Measurements from ENCODE around the gene NPM1.

Gene NPM1

DNA sequence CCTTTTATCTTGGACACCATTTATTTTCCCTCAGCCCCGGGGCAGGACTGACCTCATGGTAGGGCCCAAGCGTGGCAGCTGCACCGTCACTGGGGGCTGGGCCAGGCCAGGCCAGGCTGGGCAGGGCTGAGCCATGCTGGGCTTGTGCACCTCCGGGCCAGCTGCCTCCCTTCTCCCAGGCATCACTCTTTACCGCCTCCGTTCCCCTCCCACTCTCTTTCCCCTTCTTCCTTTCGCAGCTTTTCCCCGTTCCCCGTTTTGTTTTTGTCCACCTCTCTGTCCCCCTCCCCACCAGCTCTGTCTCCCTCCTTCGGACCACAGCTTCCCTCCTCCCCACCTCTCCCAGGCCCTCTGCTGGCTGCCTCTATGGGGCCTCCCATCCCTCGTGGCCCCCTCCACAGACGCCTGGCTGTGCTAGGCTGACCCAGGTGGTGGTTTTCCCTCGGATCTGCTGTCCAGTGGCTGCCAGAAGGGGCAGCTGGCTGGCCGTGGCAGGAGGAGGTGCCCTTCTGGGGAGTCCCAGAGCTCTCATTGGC is 49.7 kb downstream of the NPM1 start:
- H2BK5ac ChIP-seq (ENCODE audit: low read depth, low read length, poor library complexity), result no peak overlapping the region
- H3K14ac ChIP-seq (ENCODE audit: low read length), result no peak overlapping the region
- H3K4me2 ChIP-seq (ENCODE audit: low read length), result no peak overlapping the region
- H3K18ac ChIP-seq (ENCODE audit: low read length), result no peak overlapping the region
- H3K9ac ChIP-seq (ENCODE audit: low read length), result no peak overlapping the region
- no peak overlapping the region for H4K8ac ChIP-seq (ENCODE audit: low read depth, low read length)
- no peak overlapping the region for H4K12ac ChIP-seq (ENCODE audit: low read depth, low read length)
- no peak overlapping the region for H2AFZ ChIP-seq (ENCODE audit: insufficient read depth, low read length, poor library complexity)
- H2AK5ac ChIP-seq (ENCODE audit: low read length), result no peak overlapping the region
- no peak overlapping the region for H4K91ac ChIP-seq (ENCODE audit: low read depth, low read length)
- peak; percentile 59 to 79 for DNase-seq
- H3K23ac ChIP-seq (ENCODE audit: low read length), result no peak overlapping the region
- no peak overlapping the region for H2BK120ac ChIP-seq (ENCODE audit: insufficient read depth, low read length, poor library complexity)
- peaks cover 1% of the 10 kb centered on the region for H3K9me3 ChIP-seq (ENCODE audit: insufficient read depth, low read depth, low read length)
- H3K27me3 ChIP-seq (ENCODE audit: insufficient read depth, low read length), result no peaks in the 10 kb centered on the region
- H3K27ac ChIP-seq (ENCODE audit: low read depth, low read length), result no peak overlapping the region
- H3K36me3 ChIP-seq (ENCODE audit: control insufficient read depth in 1 of 2, insufficient read depth in 2 of 2, low read length in 2 of 2), result peaks cover 0 to 2% of the 10 kb centered on the region in 2 experiments
- H2BK12ac ChIP-seq (ENCODE audit: low read length), result no peak overlapping the region
- no peaks in the 10 kb centered on the region for H3K79me2 ChIP-seq (ENCODE audit: control insufficient read depth, insufficient read depth, low read length, poor library complexity)
- no CpG with 5 or more reads among the region's 14 CpGs for WGBS (ENCODE audit: extremely low coverage, insufficient coverage, insufficient read length)
- H3K4me1 ChIP-seq (ENCODE audit: control insufficient read depth in 1 of 2, insufficient read depth in 2 of 2, low read length in 2 of 2), result peaks cover 6 to 10% of the 10 kb centered on the region in 2 experiments
- no peaks in the 10 kb centered on the region for H3K79me1 ChIP-seq (ENCODE audit: low read length)
- no peak overlapping the region for H3K4me3 ChIP-seq (ENCODE audit: low read depth, low read length)
- no peak overlapping the region for H3K4ac ChIP-seq (ENCODE audit: low read depth, low read length)

DNA sequence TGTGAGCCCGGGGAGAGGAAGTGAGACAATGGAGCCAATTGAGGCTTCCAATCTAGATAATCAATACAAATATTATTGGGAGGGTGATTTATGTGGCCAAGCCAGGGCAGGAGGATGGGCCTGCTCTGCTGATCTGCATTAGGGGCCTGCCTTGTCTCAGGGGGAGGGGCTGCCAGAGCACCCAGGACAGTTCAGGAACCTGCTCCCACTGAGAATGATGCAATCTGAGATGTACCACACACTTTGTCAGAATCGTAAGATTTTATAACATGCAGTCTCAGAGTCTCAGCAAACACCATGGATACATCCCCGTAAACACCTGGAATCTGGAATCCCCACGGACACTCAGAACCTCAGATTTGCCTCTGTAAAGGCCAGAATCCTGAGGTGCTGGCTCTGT is 51.1 kb downstream of the NPM1 start:
- Histone ChIP-seq H3K79me1 (ENCODE audit: low read length) (no peaks in the 10 kb centered on the region), H3K9me3 (ENCODE audit: insufficient read depth, low read depth, low read length) (peaks cover 1% of the 10 kb centered on the region), H3K27ac (ENCODE audit: low read depth, low read length) (no peak overlapping the region), H3K4me3 (ENCODE audit: low read depth, low read length) (no peak overlapping the region), H3K4ac (ENCODE audit: low read depth, low read length) (no peak overlapping the region), H3K36me3 (ENCODE audit: control insufficient read depth in 1 of 2, insufficient read depth in 2 of 2, low read length in 2 of 2) (peaks cover 0 to 2% of the 10 kb centered on the region in 2 experiments), H3K27me3 (ENCODE audit: insufficient read depth, low read length) (no peaks in the 10 kb centered on the region), H4K8ac (ENCODE audit: low read depth, low read length) (no peak overlapping the region), H3K4me2 (ENCODE audit: low read length) (no peak overlapping the region), H2AFZ (ENCODE audit: insufficient read depth, low read length, poor library complexity) (no peak overlapping the region), H3K79me2 (ENCODE audit: control insufficient read depth, insufficient read depth, low read length, poor library complexity) (no peaks in the 10 kb centered on the region), H2AK5ac (ENCODE audit: low read length) (no peak overlapping the region), H4K12ac (ENCODE audit: low read depth, low read length) (no peak overlapping the region), H2BK12ac (ENCODE audit: low read length) (no peak overlapping the region), H3K18ac (ENCODE audit: low read length) (no peak overlapping the region), H3K23ac (ENCODE audit: low read length) (no peak overlapping the region), H2BK5ac (ENCODE audit: low read depth, low read length, poor library complexity) (no peak overlapping the region), H2BK120ac (ENCODE audit: insufficient read depth, low read length, poor library complexity) (no peak overlapping the region), H3K14ac (ENCODE audit: low read length) (no peak overlapping the region), H3K9ac (ENCODE audit: low read length) (no peak overlapping the region), H4K91ac (ENCODE audit: low read depth, low read length) (no peak overlapping the region), H3K4me1 (ENCODE audit: control insufficient read depth in 1 of 2, insufficient read depth in 2 of 2, low read length in 2 of 2) (no peaks in the 10 kb centered on the region)
- no CpG with 5 or more reads among the region's 4 CpGs for WGBS (ENCODE audit: extremely low coverage, insufficient coverage, insufficient read length)
- DNase-seq, result no peak

GRCh38 chr5:171441246-171441791 is 53.7 kb downstream of the NPM1 start:
- H3K79me2 ChIP-seq (ENCODE audit: control insufficient read depth, insufficient read depth, low read length, poor library complexity), result no peaks in the 10 kb centered on the region
- H3K27me3 ChIP-seq (ENCODE audit: insufficient read depth, low read length), result no peaks in the 10 kb centered on the region
- H3K4me1 ChIP-seq (ENCODE audit: control insufficient read depth in 1 of 2, insufficient read depth in 2 of 2, low read length in 2 of 2), result no peaks in the 10 kb centered on the region
- WGBS (ENCODE audit: extremely low coverage, insufficient coverage, insufficient read length), result no CpG with 5 or more reads among the region's 14 CpGs
- no peak overlapping the region for H4K91ac ChIP-seq (ENCODE audit: low read depth, low read length)
- no peaks in the 10 kb centered on the region for H3K36me3 ChIP-seq (ENCODE audit: control insufficient read depth in 1 of 2, insufficient read depth in 2 of 2, low read length in 2 of 2)
- H3K9me3 ChIP-seq (ENCODE audit: insufficient read depth, low read depth, low read length), result peaks cover 1% of the 10 kb centered on the region
- H3K4me3 ChIP-seq (ENCODE audit: low read depth, low read length), result no peak overlapping the region
- H3K79me1 ChIP-seq (ENCODE audit: low read length), result no peaks in the 10 kb centered on the region
- no peak overlapping the region for H2AK5ac ChIP-seq (ENCODE audit: low read length)
- no peak overlapping the region for H2BK120ac ChIP-seq (ENCODE audit: insufficient read depth, low read length, poor library complexity)
- DNase-seq, result no peak
- H3K4ac ChIP-seq (ENCODE audit: low read depth, low read length), result no peak overlapping the region
- no peak overlapping the region for H4K12ac ChIP-seq (ENCODE audit: low read depth, low read length)
- no peak overlapping the region for H3K23ac ChIP-seq (ENCODE audit: low read length)
- peak overlapping the region; percentile 18 for H3K9ac ChIP-seq (ENCODE audit: low read length)
- no peak overlapping the region for H2BK5ac ChIP-seq (ENCODE audit: low read depth, low read length, poor library complexity)
- no peak overlapping the region for H2AFZ ChIP-seq (ENCODE audit: insufficient read depth, low read length, poor library complexity)
- H3K4me2 ChIP-seq (ENCODE audit: low read length), result no peak overlapping the region
- no peak overlapping the region for H3K14ac ChIP-seq (ENCODE audit: low read length)
- no peak overlapping the region for H4K8ac ChIP-seq (ENCODE audit: low read depth, low read length)
- H3K27ac ChIP-seq (ENCODE audit: low read depth, low read length), result no peak overlapping the region
- no peak overlapping the region for H2BK12ac ChIP-seq (ENCODE audit: low read length)
- no peak overlapping the region for H3K18ac ChIP-seq (ENCODE audit: low read length)

- Histone ChIP-seq H3K27ac (ENCODE audit: low read depth, low read length) (no peak overlapping the region), H2BK5ac (ENCODE audit: low read depth, low read length, poor library complexity) (no peak overlapping the region), H3K14ac (ENCODE audit: low read length) (no peak overlapping the region), H4K91ac (ENCODE audit: low read depth, low read length) (no peak overlapping the region), H3K4ac (ENCODE audit: low read depth, low read length) (no peak overlapping the region), H4K8ac (ENCODE audit: low read depth, low read length) (no peak overlapping the region), H3K79me2 (ENCODE audit: control insufficient read depth, insufficient read depth, low read length, poor library complexity) (no peaks in the 10 kb centered on the region), H3K9me3 (ENCODE audit: insufficient read depth, low read depth, low read length) (peaks cover 1% of the 10 kb centered on the region), H2AFZ (ENCODE audit: insufficient read depth, low read length, poor library complexity) (no peak overlapping the region), H2BK120ac (ENCODE audit: insufficient read depth, low read length, poor library complexity) (no peak overlapping the region), H4K12ac (ENCODE audit: low read depth, low read length) (no peak overlapping the region), H3K18ac (ENCODE audit: low read length) (no peak overlapping the region), H3K36me3 (ENCODE audit: control insufficient read depth in 1 of 2, insufficient read depth in 2 of 2, low read length in 2 of 2) (no peaks in the 10 kb centered on the region), H3K4me2 (ENCODE audit: low read length) (no peak overlapping the region), H3K4me3 (ENCODE audit: low read depth, low read length) (no peak overlapping the region), H3K9ac (ENCODE audit: low read length) (no peak overlapping the region), H3K4me1 (ENCODE audit: control insufficient read depth in 1 of 2, insufficient read depth in 2 of 2, low read length in 2 of 2) (no peaks in the 10 kb centered on the region), H2BK12ac (ENCODE audit: low read length) (no peak overlapping the region), H3K79me1 (ENCODE audit: low read length) (no peaks in the 10 kb centered on the region), H3K23ac (ENCODE audit: low read length) (no peak overlapping the region), H2AK5ac (ENCODE audit: low read length) (no peak overlapping the region), H3K27me3 (ENCODE audit: insufficient read depth, low read length) (no peaks in the 10 kb centered on the region)
- DNase-seq, result no peak
- WGBS (ENCODE audit: extremely low coverage, insufficient coverage, insufficient read length), result no CpG with 5 or more reads among the region's 13 CpGs
These were observed 54.8 kb downstream of the NPM1 start for GRCh38 chr5:171442287-171443042.
